GM18526 (cell line): Measurements from ENCODE around the gene PRKD1.

Experiments used
- POLR2A ChIP-seq: IDR thresholded peaks from 3 replicates; pipeline ENCODE4 v1.6.1; 2011; ENCODE audit not compliant: insufficient read length; ENCODE audit errors: extremely low read depth

The PRKD1 gene

DNA sequence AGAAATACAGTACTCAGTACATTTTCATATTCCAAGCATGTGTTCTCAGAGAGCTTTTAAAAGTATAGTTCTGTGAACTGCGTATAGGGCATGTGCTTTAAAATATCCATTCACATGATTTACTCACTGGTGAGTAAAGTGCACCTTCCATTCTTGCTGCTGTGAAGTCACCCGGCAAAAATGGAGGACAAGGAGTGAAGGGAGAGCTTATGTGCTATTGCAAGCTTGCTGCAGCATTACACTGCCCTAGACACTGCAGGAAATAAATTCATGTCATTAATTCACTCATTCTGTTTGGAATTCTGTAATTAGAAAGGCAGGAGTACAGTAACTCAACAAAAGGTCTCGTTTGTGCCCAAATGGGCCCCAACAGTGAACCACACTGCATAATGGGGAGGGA, 347.8 kb downstream of the PRKD1 start:
- no peak for TF ChIP-seq POLR2A

DNA sequence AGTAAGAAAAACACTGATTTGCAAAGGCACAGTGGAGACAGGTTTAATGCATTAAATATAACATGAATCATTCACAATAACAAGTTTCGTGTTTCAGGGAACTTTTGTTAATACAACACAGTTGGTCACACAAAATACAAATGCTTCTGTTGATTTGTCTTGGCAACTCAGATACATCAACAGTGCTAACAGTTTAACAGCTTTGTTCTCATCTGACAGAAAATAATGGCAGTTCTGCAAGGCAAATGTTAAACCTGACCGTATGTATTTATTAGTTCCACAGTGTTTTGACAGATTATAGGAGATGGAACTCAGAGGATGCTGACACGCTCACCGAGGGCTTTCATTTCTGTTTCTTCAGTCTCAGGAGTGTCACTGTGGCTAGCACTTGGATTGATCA, 350.7 kb downstream of the PRKD1 start:
- no peak for TF ChIP-seq POLR2A

DNA sequence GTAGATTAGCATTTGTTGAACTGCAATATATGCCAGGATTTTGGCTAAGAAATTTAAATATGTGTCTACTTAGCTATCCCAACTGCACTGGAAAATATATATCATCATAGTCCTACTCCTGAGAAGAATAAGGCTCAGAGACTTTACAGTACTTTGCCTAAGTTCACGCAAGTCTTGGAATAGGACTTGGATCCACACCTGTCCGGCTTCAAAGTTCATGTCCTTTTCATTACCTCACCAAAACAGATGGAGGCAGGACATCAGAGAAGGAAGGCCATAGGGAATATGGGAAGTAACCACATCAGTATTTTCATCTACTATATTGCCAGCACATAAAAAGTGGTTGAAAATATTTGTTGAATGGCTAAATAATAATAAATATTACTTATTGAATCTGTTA, 358.5 kb downstream of the PRKD1 start:
- no peak for TF ChIP-seq POLR2A

DNA sequence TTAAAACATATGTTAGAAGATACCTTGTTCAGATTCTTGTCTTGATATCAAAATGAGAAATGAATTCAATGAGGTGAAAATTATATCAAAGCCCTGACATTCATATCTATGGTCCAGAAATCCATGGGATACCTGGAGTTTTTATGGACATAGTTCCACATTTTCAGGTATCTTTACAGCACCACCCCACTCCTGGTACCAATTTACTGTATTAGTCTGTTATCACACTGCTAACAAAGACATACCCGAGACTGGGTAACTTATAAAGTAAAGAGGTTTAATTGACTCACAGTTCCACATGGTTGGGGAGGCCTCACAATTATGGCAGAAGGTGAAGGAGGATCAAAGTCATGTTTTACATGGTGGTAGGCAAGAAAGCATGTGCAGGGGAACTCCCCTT, 361.5 kb downstream of the PRKD1 start:
- no peak for TF ChIP-seq POLR2A

DNA sequence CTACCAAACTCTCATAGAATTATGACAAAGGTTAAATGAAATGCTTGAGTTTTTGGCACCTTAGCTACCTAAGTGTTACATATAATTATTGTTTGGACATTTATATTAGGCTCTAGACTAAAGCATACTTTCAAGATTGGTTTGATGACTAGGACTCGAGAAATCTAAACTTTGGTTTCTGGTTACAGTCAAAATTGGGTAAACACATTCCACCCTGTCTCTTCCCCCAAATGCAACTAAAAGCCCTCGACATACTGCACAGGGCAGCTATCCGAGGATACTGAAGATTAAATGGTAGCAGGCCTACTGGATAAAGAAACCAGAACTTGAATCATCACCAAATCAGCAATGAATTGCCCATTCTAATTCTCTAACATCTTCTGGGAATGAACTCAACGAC, 369.1 kb downstream of the PRKD1 start:
- no peak for TF ChIP-seq POLR2A

DNA sequence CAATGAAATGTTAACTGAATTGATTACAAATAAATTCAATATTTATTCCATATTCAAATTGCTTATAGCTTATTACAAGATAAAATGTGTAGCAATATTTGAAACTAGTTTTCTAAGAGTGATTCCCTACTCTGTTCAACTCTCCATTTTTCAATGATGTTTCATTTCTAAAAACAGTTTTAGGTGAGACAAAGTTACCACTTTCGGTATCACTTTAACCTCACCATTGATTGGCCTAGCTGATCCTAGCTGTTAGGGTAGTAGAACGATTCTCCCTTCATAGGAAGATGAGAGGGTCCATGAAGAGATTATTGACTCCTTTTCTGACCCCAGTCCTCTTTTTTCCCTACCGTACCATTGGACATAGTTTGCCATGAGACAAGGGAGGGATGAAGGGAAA, 373.3 kb downstream of the PRKD1 start:
- TF ChIP-seq POLR2A: no peak

DNA sequence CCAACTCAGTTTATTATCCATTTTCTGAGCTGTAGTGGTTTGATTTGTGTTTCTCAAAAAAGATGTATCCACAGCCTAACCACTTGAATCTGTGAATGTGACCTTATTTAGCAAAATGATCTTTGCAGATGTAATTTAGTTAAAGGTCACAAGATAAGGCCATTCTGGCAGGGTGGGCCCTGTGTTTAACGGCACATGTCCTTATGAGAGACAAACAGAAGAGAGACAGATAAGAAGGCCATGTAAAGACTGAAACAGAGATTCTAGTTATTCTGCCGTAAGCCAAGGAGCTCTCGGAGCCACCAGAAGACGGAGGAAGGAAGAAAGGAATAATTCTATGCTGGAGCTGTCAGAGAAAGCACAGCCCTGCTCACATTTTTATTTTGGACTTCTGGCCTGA, 374.2 kb downstream of the PRKD1 start:
- no peak for TF ChIP-seq POLR2A

DNA sequence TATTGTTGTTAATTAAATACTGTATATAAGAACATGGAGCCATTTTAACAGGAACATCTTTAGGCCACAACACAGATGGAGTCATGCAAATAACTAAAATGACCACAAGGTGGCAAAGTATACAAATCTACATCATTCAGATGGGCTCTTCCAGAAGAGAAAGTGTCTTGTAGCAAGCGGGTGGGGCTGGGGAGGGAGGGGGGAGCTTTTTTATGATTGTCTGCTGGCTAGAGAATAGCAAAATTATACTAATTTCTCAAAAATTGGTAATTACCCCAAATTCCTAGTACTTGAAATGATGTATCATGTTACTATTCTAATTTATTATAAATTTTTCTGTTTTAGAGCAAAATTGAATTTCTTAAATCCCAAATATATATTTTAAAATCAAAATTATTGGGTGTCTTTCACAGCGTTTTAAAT, 378.7 kb downstream of the PRKD1 start:
- TF ChIP-seq POLR2A: no peak

DNA sequence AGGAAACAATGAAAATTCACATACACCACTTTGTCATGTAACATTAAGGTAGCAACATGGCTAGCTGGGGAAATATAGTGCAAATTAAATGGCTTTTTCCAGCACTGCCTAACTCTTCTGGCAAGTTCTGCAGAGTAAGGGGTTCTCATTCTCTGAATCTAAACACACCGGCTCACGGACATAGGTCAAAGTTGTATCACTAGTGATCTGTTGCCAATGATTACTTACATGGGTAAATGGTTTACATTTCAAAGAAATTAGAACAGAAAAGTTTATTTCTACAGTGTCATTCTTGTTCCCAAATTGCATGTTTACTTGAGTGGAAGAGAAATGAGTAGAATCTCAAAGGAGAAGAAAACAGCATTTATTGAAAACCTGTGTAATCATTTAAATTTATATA, 381.9 kb downstream of the PRKD1 start:
- no peak for TF ChIP-seq POLR2A

DNA sequence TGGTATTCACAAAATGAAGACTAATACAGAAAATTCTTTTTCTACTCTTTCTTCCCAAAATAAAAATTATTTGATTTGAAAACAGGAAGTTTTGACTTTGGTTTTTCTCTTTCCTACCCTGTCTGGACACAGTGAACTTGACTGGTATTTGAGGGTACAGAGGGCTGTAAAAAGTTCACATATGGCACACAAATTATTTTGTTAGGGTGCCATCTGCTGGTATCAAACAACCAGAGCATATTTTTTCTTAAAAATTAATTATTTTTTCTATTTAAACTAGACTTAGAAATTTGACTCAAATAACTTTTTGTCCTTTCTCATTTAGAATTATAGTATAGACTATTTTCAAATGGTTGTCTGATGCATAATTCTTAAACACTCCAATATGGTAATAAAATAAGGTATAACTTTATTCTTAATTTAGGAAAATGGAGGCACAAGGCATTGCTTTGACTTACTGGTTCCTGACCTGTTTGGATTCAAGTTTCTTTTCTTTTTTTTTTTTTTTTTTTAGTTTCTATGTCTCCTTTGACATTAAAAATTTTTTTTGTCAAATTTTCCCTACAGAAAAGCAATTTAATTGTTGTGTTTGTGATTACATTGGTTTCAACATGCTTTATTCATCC, 390.6 kb downstream of the PRKD1 start:
- TF ChIP-seq POLR2A: no peak

DNA sequence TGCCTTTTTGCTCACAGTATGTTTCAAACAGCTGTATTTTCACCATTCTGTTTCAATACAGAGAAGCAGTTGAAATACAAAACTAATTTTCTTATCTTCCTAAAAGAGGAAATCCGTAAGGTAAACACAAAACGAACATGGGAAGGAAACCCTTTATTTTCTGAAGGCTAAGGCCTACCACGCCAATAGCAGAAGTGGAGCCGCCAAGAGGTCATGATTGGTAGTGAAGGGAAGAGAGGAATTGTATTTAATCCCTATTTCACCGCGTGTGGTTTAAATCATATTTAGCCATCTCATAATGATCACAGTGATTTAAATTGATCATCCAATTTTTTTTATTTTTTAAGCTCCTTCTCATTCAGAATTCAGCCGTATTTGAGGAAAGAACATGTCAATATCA, 398.2 kb downstream of the PRKD1 start:
- no peak for TF ChIP-seq POLR2A

DNA sequence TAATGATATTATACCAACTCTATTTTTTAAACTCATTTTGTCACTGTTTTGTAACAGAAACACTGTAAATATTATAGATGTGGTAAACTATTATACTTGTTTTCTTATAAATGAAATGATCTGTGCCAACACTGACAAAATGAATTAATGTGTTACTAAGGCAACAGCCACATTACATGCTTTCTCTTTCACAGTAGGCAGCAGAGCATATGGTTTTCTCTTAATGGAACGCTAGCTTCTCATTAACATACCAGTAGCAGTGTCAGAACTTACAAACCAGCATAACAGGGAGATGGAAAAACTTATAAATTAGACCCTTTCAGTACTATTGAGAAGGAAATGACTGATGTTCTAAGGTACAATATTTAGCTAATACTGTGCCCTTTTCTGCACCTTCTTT, 398.8 kb downstream of the PRKD1 start:
- TF ChIP-seq POLR2A: no peak

DNA sequence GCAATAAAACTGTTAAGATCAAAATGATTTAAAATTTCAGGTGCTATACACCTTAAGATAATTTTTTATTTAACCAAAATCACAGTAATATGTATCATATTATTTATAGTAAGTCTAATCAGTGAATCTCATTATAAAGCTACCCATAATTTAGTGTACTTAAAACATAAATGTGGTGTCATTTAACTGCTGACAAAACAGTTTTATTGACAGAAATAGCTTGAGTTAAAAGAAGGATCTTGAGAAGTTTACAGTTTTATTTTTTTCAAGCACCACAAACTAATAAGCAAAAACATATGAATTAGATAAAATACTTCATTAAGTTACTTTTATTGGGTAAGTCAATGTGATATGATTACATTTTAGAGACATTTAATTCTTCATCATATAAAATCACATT, 400.4 kb downstream of the PRKD1 start:
- no peak for TF ChIP-seq POLR2A
